Hematopoietic multipotent progenitor cell treated with erythropoietin and hydrocortisone succinate and interleukin-3 and kit ligand, for 8 days (in vitro differentiated cells): ENCODE data around the gene PRDM15.

Experiments used
- DNase-seq: peaks from one replicate; pipeline ENCODE4 v3.0.0-alpha.2; 2015

Gene PRDM15

GRCh38 chr21:41772351-41773080 lies 106.6 kb downstream of the PRDM15 start:
- DNase-seq = no peak

DNA sequence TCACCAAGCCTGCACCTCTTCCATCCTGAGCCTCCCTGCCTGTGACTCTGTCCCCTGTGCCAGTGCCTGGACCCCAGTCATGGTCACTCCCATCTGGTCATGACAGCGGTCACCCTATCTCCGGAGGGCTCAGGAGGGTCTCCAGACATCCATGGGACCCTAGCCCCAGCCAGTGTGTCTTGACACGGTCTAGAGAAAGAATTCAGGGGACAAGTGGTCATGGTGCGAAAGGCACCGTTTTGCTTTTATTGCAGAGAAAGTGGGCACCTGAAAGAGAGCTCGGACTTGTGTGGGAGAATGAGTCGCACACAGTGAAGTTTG lies 107.6 kb downstream of the PRDM15 start:
- no peak for DNase-seq

DNA sequence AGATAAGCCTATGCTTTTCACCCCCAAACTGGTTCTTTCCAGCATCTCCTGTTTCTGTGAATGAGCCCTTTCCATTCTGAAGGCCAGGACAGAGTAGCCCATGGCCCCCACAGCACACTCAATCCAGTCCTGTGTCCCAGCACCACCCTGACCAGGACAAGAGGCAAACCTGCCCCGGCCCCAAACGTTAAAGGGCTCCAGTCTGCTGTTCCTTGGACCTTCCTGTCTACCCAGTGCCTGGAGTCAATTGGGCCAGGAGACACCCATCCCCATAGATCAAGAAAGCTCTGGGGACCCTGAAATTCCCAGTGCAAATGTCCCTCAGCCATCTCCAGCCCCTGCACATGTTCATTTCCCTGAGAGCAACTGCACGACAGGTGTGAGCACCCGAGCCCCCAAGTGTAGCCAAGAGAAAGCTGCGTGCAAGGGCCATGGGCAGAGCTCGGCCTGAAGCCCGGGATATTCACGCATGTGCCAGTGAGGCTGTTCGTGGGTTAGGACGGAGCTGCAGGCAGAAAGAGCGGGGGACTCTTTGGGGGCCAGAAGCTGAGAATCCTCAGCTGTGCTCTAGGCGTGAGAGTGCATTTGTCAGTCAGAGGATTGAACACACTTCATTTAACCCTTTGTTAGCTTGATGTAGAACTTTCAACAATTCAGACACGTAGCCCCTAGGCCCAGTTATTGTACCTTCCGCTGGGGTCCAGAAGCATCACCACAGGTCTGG lies 108.1 kb downstream of the PRDM15 start:
- DNase-seq = no peak

DNA sequence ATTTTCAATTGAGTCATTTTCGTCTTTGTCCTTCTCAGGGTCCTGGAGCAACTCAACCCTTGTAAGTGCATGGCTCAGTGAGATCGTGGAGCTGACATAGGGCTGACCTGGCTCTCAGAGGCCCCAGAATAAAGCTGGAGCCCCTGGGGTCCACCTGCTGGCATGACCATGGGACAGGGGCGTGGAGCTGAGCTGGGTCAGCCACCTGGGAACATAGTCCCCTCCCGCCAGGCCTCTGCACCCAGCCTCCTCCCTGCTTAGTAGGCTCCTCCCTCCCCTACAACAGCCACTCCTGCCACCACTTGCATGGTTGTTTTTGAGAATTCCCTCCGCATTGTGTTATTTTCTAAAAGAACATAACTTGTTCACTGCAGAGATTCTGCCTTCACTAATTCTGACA lies 109.2 kb downstream of the PRDM15 start:
- DNase-seq = no peak

GRCh38 chr21:41769521-41769920 lies 109.6 kb downstream of the PRDM15 start:
- DNase-seq = no peak

DNA sequence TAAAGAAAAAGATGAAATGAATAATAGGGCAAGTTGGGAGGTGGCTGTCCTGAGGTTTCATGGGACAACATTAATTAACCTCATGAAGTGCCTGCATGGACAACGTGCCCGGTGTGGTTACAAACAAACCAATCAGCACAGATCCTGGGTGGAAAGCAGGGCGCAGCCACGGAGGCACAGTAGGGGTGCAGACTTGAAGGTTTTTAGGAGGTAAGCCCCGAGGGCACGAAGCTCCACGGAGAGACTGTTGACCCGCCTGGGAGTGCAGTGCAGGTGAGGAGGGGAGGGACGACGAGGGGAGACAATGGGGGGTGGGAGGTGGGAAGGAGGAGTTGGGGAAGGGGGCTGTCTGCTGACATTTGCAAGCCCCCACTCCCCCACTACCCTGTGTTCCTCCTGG lies 110.0 kb downstream of the PRDM15 start:
- no peak for DNase-seq

- peak; percentile 8 for DNase-seq
Observed at GRCh38 chr21:41768437-41769042, 110.6 kb downstream of the PRDM15 start.

- no peak for DNase-seq
Observed at GRCh38 chr21:41767606-41768436, 111.3 kb downstream of the PRDM15 start.

- DNase-seq = no peak
Observed at GRCh38 chr21:41766883-41767605, 112.1 kb downstream of the PRDM15 start, which contains the start of gene RIPK4. Gene RIPK4 (minus strand): TSS chr21:41767052. CDS start chr21:41767041, 11 bp downstream.

DNA sequence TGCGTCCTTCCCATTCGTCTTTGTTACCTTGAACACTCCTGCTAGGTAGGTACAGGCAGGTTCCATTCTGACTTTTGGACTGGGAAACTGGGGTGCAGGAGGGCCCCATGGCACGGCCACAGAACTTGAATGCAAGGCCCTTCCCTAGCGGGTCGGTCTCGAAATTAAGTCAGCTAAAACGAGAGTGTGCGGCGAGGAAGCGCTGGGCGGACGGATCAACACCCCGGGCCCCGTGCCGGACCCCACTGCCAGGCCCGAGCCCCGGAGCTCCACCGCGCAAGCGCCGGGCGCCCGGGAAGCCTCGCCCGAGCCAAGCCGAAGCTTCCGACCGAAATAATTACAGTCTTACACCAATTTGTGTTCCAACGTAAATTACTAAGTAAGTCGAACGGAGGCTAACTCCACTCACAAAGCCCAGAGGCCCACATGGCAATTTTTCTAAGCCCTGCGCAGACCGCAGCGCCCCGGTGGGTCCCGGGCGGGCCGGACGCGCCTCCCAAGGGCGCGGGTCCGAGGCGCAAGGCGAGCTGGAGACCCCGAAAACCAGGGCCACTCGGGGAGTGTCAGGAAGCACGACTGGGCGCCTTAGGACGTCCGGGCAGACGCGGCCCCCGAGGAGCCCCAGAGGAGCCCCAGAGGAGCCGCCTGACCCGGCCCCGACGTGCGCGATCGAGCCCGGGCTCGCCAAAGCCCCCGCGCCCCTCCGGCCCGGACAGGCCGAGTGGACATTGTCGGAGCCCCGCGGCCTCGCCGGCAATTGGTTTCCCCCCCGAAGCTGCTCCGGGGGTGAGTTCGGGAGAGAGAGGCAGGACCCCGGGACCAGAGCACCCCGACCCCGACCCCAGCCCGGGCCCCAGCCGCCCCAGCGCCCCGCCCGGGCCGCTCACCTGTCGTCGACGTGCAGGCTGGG lies 112.9 kb downstream of the PRDM15 start:
- no peak for DNase-seq

DNA sequence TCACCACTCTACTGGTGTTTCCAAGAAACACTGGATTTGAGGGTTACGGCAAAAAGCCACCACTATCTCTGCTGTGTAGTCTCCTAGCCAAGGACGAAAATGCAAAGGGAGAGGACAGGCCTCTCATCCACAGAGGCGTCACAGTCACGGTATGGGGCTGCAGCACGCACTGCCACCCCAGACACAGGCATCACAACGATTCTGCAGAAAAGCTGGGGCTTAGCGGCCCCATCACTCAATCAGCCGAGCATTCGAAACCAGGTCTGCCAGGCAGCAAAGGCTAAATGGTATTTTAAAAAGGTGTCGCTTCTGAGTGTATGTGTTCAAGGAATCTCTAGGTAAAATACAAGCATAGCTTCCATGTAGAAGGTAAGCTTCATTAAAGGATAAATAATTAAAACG lies 113.7 kb downstream of the PRDM15 start:
- no peak for DNase-seq

DNA sequence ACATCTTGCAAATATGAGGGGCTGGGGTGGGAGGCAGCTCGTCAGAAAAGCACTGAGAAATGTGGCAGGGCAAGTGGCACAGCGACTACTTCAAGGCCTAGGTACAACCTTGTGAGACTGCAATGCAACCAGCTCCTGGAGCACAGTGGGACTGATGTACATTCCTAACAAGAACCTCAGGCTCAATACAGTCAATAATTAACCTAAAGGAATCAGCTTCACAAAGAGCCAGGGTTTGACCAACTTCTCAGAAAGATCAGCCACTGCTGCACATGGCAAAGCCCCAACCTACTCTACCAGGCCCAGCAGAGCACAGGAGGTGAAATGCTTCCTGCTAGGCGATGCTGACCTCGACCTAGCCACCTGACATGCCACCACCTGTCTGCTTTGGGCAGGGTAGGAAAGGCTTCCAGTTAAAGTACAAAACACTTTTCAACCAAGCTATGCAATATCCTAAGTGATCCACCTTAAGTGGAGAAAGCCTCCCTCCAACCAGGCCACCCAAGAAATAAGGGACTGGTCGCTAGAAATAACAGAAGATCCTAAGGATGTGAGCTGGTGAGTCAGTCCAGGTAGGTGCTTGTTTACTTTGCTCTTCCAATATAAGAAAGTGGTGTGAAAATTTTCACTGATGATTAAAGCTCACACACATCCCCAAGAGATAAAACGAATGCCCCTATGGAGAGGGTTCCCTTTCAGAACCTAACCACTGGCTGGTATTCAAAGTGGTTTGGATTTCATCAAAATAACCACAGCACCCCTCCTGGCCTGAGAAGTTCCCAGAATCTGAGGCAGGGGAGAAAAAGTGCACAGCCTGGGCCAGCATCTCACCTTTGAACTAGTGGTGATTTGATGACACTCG lies 114.4 kb downstream of the PRDM15 start:
- DNase-seq = no peak

- no peak for DNase-seq
Observed at GRCh38 chr21:41763996-41764395, 115.1 kb downstream of the PRDM15 start.

DNA sequence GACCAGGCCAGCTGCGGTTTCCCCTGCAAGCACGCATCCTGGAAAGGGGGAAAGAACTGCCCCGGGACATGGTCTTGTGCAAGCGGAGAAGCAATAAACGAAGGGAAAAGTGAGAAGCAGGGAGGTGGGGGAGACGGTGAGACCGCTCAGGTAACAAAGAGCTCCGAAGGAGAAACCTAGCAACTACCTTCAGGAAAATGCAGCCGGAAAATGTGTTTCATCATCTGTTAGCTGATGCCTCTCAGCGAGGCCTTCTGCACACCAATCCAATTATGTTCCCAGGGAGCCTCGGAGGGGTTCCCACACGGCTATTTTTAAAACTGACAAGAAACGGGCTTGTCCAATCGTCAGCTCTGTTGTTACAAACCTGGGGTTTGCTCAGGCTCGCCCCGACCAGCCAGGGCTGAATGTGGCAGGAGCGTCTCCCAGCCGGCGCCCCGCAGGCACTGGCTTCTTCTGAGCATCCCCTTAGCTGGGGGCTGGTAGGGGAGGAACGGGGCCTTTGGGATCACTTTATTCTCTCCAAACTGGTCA lies 115.7 kb downstream of the PRDM15 start:
- no peak for DNase-seq

- DNase-seq = no peak
Observed at GRCh38 chr21:41762753-41763152, 116.4 kb downstream of the PRDM15 start.

DNA sequence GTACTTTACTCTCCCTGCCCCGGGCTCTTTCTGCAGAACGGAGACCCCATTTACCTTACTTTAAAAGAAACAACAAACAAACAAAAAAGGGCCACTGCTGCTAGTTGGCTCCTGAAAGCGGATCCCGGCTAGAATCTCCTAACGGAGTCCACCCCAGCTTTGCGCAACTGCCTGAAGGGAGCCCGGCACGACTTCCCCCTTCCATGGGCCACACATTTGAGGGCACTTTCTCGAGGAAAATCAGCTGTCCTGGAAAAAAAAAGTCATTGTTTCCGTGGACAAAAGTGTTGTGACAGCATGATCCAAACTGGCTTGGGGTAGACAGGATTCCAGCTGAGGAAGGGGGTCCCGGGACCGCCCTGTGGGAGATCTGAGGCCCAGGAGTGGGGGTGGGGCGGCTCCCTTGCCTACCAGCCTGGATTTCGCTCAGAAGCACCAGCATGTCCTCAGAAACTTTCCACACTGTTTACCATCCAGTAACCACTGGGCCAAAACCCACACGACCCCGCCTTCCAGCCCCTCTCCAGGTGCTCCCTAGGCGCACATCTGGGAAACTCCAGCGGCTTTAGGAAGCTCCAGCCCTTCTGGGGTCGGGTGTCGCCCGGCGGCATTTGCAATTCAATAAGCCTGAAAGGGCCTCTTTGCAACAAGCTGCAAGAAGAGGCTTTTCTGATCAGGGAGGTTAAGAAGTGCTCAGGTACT lies 117.1 kb downstream of the PRDM15 start:
- no peak for DNase-seq

DNA sequence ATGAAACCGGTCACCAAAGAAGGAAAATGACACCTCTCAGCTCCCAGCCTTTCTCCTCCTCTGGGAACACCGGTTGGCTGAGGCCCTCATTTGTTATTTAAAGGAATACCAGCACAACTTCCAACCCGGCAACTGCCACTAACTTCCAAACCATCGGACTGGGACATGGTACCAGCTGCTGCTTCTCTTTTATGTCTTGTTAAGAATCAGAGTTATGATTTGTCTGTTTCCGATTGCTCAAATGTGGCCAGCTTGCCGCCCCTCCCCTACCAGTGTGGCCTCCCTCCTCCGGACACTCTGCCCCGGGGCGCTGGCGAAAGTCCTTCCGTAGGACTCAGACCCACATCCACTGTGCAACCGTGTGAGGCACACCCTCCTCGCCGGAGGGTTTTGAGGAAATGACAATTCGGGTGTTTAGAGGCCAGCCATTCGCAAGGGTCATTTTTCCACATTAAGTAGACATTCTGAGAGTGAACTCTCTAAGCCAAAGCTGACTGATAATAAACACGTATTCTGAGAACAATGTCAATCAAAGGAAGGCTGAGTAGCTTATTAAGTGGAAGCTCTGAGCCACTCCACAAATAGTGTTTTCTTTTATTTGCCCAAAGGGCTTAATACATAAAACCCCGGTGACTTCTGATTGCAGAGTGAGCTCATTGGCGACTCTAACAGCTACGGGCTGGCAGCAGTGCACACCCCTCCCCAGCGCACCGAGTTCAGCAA lies 117.8 kb downstream of the PRDM15 start:
- no peak for DNase-seq

DNA sequence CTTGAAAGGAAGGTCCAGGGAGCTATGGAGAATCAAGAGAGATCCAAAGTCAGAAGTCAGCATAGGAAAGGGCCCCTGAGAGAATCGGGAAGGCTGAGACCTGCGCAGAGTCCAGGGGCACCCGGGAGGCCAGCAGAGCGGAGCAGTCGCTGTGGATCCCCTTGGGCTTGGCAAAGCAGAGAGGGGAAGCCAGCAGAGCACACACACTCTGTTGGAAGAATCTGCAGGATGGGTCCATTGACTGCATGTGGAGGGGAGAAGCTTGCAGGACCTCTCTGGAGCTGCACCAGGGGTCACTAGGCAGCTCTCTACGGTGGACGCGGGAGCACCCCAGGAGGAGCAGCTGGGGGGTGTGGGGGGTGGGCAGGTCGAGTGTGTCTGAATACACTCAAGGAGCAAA lies 118.7 kb downstream of the PRDM15 start:
- DNase-seq = no peak

- no peak for DNase-seq
Observed at GRCh38 chr21:41759926-41760325, 119.2 kb downstream of the PRDM15 start.
